Daoy (cell line): ENCODE results near the gene POLA2. TPM values are rescaled to one million over a fixed set of nuclear protein-coding genes. Genes with fewer than 3 reads are reported as not detected.
"Not testable (repeated sequence)": the region's sequence is repeated elsewhere in the genome, so short reads cannot be mapped to it uniquely, and the experiment has no call there.

Experiments used
- DNase-seq: peaks from one replicate; pipeline ENCODE4 v3.0.0-alpha.2; 2015; ENCODE audit warnings: low read depth
- total RNA-seq: library from RNA; depleted of rRNA; stranded (reverse); fragments of >200 nt; shearing (Covaris generic); gene quantifications from 2 replicates; pipeline ENCODE4 v1.2.3, GENCODE V29; 2014; rRNA removed

The POLA2 gene
- 26.5 and 31.2 TPM in 2 replicates for total RNA-seq

- peak; percentile 98 for DNase-seq
Observed at GRCh38 chr11:65261591-65262380, at the start of gene POLA2. POLA2 (plus strand) TSS chr11:65261962; CDS start chr11:65262293, 331 bp downstream.

GRCh38 chr11:65212226-65212801, 49.4 kb upstream of the POLA2 start:
- no peak for DNase-seq

- DNase-seq, result peak; percentile 43
Observed at GRCh38 chr11:65213322-65214211, 48.2 kb upstream of the POLA2 start.

GRCh38 chr11:65214212-65214845, 47.4 kb upstream of the POLA2 start:
- no peak for DNase-seq

- DNase-seq, result no peak
Observed at GRCh38 chr11:65215441-65216076, 46.2 kb upstream of the POLA2 start.

- DNase-seq, result no peak
Observed at GRCh38 chr11:65216830-65217229, 44.9 kb upstream of the POLA2 start.

GRCh38 chr11:65217441-65218423, 44.0 kb upstream of the POLA2 start:
- DNase-seq, result no peak

GRCh38 chr11:65218446-65218845, 43.3 kb upstream of the POLA2 start:
- no peak for DNase-seq

- DNase-seq, result no peak
Observed at GRCh38 chr11:65219930-65220213, 41.9 kb upstream of the POLA2 start.

- DNase-seq, result no peak
Observed at GRCh38 chr11:65221026-65221425, 40.7 kb upstream of the POLA2 start.

GRCh38 chr11:65223011-65223410, 38.8 kb upstream of the POLA2 start:
- DNase-seq, result no peak

GRCh38 chr11:65224930-65225278, 36.9 kb upstream of the POLA2 start:
- DNase-seq, result peak; percentile 69

- peak; percentile 63 for DNase-seq
Observed at GRCh38 chr11:65225279-65226102, 36.3 kb upstream of the POLA2 start.

GRCh38 chr11:65226103-65226442, 35.7 kb upstream of the POLA2 start:
- no peak for DNase-seq

GRCh38 chr11:65227879-65228278, 33.9 kb upstream of the POLA2 start:
- DNase-seq, result no peak

- no peak for DNase-seq
Observed at GRCh38 chr11:65236194-65237059, 25.3 kb upstream of the POLA2 start.

- not testable (repeated sequence) for DNase-seq
Observed at GRCh38 chr11:65238302-65238701, 23.5 kb upstream of the POLA2 start.

- no peak for DNase-seq
Observed at GRCh38 chr11:65241134-65241533, 20.6 kb upstream of the POLA2 start.

- no peak for DNase-seq
Observed at GRCh38 chr11:65241692-65242091, 20.1 kb upstream of the POLA2 start.
